CD4-positive, alpha-beta T cell treated with Interleukin-6 at 100 ng/mL for 8 hours (primary cell): ENCODE measurements around the gene TEAD4.

Experiments used
- DNase-seq: peaks from one replicate; pipeline ENCODE4 v3.0.0-alpha.2; 2020; ENCODE audit warnings: mixed read lengths, low spot score

Gene TEAD4

DNA sequence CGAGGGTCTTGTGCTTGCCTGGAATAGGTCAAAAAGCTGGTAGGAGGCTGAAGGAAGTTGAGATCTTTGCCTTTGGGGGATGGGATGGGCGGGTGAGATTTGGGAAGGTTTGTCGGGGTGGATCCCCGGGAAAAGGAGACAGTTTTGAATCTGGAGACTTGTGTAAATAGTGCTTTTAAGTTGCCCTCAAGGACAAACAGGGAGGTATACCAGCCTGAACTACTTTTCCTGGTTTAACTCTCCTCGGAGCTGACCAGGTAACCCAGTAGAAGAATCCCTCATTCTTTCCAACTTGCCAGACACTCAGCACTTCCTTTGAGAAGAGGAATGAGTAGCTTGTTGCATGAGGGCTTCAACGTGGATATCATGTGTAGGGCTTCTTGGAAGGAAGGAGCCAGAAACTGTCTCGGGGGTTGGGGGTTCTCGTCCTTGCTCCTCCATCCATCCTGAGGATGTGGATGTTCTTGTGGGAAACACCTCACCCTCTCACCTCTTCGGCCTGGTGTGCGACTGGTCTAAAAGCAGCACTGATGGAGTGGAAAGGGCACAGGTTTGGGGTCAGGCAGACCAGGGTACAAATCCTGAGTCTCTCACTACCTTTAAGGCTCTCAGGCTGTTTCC lies 1.9 kb downstream of the TEAD4 start:
- DNase-seq: no peak

DNA sequence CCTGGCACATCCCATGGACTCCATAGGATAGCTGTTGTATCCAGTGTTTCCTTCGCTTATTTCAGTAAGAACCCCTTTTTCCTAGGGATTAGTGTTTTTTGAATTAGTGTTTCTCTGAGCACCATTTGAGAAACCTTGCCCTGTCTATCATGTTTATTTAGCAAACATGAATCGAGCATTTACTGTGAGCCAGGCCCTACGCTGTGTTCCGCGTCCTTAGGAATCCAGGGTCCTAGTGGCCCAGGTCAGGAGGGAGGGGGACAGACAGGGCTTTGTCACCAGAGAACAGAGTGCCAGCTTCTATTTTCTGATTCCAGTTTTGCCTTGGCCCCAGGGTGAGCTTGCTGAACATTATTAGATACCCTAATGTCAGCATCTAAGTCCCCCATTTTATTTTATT lies 2.5 kb downstream of the TEAD4 start:
- no peak for DNase-seq

DNA sequence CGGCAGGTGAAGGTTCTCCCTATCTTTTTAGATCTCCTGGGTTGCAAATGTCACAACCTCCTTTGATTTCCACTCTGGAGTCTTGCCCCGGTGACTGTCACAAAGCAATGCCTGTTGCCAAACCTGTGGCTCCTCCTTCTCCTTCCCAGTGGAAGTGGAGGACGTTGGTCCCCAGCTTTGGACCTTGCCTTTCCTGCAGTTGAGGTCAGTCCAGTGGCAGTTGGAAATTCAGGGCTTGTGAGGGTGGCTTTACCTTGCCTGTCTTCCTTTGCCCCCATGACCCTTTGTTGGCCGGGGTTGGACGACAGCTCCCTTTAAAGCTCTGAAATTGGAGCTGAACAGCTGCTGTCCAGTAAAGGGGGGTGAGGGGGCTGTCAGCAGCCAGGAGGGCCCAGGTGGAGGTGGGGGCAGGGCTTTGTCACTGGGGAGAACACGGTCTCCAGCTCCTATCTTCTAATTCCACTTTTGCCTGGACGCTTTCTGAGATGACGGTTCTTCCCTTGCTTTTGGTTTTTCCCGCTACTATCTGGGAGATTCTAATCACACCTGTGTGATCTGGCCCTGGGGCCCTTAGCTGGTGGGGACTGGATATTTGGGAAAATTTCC lies 4.1 kb downstream of the TEAD4 start:
- no peak for DNase-seq

DNA sequence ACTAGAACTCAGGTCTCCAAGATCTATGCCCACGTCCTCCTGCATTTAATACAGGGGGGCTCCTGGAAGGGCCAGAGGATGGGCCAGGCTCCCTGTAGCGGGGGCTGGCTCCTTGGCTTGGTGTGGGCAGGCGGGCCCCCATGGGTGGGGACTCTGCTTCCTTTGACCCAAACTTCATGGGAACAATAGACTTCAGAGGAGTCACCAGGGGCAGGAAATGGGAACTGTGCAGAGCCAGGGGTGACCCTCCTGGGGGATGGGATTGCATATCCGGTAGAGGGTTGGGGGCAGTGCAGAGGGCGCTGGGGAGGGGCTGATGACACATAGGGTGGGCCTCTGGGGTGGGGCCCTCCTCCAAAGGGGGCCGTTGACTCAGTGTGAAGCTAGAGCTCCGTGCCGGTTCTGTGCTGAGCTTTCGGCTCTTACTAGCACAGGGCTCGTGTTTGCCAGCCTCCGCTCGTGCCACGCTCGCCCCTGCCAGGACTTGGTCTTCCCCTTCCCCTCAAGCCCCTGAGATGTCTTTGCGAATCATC lies 4.6 kb downstream of the TEAD4 start:
- no peak for DNase-seq

DNA sequence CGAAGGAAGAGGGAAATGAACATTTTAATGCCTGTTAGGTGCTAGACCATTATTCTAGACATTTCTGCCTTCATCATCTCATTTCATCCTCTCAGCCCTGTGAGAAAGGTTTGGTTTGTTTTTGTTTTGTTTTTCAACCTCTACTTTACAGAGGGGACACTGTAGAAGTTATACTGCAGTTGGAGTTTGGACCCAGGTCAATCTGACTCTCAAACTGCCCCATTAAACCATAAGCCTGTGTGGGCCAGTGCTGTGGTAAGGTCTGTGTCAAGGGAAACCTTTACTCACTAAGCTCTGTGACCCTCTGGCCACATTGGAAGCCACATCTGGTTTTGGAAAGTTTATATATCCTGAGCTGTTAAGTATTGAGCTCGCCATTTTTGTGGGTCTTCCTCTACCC lies 8.5 kb downstream of the TEAD4 start:
- no peak for DNase-seq

DNA sequence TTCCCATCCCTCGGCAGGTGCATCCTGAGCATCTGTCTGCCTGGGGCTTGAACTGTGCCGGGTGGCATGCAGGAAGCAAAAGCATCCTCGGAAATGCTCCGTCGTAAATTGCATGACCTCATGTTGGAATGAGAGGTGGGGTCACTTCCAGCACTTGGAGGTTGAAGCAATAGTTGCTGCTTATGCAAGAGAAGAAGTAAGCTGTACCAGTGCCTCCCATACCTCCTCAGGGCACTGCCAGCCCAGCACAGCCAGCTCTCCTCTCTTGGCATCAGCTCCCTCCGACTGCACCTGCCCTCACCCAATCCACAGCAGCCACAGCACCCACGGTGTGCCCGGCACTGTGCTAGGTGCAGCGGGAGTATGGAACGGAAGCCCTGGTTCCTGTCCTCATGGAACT lies 11.5 kb downstream of the TEAD4 start:
- no peak for DNase-seq

DNA sequence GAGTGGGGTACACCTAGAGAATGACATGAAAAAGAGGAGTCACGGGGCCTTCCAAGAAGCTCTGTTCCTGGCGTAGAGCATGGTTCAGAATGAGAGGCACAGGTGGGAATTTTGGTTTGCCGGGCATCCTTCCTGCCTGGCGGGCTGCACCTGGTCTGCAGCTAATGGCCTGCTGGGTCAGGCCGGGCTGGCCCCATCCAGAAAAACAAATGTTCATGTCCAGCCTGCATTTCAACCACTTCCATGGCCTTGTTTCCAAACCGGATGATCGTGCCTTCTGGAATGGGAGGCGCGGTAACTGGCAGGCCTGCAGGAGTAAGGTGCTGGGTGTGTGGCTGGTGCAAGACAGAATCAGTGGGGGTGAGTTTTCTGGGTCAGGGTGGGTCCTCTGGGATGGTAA lies 14.4 kb downstream of the TEAD4 start:
- DNase-seq: no peak

DNA sequence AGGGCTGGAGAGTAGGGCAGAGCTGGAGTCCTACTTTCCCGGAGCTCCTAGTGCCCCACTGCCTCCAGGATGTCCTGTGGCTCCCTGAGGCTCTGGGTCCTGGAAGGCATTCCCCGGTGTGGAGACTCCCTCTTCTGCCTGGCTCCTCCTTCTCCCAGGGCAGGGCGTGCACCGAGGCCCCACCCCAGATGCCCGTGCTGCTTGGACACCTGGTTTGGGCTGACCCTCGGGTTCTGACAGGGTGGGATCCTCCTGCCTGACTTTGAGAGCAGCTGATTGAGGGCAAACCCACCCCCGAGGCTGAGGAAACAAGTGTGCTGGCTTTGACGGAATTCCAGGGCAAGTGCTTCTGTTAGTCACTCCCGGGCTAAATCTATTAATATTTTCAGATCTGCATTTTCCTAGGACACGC lies 15.4 kb downstream of the TEAD4 start:
- no peak for DNase-seq

DNA sequence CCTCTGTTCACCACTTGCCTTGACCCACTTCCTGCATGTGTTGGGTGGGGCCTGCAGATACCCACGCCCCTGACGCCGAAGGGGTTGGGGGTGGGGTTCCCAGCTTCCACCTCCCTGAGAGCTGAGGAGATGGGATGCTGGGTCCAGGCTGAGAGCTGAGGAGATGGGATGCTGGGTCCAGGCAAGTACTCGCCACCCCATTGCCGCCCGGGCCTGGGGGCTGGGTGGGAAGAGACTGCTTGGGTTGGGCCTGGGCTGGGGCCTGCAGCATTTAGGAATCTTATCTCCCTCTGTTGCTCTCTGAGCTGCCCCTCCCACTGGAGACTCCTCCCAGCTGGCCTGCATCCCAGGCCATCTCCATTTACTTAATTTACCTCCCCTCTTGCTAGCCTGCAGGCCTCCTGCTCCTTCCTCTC lies 17.4 kb downstream of the TEAD4 start:
- DNase-seq: no peak

DNA sequence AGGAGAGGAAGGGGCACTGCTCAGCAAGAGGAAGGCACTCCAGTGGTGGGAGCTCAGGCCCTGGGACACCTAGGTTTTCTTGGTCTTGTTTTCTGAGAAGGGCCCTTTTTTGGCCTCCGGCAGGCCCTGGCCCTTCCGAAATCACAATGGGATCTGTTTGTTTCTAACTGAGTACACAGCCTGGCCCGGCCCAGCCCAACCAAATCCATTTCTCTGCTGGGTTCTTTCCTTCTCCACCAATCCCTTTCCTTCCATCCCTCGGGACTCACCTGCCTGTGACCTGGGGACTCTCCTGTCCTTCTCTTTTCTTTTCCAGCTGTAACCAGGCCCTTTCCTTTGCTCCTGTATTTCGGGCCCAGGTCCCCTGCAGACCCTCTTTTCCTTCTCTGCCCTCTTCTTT lies 18.6 kb downstream of the TEAD4 start:
- DNase-seq: no peak

DNA sequence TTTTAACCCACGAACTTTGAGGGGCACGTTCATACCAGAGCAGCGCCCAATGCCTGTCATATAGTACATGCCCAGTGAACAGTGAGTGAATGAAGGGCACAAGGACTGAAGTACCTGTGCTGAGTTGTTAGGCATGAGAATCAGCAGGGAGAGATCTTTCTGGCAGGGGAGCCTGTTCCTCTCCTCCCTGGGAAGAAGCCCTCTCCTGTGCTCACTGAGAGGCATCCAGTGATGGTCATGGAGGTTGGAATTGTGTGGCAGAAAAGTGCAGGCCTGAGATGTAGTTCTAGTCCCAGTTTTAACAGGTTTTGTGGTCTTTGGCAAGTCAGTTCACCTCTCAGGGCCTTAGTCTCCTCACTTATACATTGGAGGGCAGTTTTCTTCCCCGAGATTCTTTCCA lies 20.6 kb downstream of the TEAD4 start:
- no peak for DNase-seq

DNA sequence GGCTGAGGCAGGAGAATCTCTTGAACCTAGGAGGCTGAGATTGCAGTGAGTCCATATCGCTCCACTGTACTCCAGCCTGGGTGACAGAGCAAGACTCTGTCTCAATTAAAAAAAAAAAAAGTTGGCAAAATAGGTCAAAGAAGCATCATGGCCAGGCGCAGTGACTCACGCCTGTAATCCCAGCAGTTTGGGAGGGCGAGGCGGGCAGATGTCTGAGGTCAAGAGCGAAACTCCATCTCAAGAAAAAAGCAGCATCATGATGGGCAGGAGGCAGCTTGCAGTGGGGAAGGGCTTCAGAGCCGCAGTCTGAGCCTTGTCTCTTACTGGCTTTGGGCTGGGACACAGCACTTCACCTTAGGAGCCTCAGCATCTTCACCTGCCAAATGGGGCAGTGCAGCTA lies 21.4 kb downstream of the TEAD4 start:
- no peak for DNase-seq

DNA sequence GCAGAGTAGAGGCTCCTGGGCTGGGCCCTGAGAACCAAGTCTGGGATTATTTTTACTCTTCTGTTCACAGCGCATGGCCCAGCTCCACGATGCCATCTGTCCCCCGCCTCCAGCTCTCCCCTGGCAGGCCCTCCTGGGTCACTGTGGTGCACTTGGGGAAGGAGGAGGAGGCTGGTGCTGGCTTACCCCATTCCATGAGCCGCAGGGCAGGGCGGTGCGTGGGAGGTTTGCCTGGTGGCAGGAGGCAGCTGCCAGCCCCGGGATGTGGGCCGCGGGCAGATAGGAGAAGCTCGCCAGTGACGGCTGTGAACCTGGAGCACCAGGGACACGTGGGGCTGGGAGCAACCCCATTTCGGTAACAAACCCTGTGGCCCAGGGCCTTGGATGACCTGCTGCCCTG lies 23.2 kb downstream of the TEAD4 start:
- DNase-seq: no peak

DNA sequence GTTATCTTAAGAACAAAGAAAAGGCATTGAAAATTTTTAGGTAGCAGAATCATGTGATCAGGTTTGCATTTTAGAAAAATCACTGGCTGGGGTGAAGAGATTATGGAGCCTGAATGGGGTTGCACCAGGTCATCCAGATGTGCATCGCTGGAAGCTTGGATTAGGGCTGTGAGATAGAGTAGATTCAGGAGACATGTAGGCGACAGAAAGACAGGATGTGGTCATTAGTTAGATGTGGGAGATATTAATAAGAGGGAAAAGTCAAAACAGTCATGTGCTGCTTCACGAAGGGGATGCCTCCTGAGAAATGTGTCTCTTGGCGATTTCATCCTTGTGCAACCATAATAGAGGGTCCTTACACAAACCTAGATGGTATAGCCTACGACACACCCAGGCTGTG lies 25.1 kb downstream of the TEAD4 start:
- DNase-seq: no peak

DNA sequence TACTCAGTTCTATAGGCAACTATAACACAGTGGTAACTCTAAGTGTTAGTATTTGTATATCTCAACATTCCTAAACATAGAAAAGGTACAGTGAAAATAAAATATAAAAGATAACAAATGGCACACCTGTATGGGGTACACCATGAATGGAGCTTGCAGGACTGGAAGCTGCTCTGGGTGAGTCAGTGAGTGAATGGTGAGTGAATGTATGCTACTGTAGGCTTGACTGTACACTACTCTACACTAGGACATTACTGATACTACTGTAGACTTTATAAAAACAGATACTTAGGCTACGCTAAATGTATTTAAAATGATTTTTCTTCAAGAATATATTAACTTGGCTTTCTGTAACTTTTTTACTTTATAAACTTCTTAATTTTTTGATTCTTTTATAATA lies 25.5 kb downstream of the TEAD4 start:
- no peak for DNase-seq

DNA sequence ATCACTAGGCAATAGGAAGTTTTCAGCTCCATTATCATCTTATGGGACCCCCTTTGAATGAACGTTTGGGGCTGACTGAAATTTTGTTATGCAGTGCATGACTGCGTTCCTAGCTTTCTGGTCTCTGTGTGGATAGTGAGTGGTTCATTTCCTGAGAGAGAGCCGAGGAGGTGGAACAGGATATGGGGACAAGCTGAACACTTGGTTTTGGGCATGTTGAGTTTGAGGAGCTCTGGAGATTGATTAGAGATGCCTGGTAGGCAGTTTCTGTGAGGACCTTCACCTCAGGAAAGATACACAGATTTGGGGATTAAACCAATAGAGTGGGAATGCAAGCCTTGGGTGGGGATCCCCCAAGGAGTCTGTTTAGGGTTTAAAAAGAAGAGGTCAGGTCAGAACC lies 27.7 kb downstream of the TEAD4 start:
- no peak for DNase-seq

DNA sequence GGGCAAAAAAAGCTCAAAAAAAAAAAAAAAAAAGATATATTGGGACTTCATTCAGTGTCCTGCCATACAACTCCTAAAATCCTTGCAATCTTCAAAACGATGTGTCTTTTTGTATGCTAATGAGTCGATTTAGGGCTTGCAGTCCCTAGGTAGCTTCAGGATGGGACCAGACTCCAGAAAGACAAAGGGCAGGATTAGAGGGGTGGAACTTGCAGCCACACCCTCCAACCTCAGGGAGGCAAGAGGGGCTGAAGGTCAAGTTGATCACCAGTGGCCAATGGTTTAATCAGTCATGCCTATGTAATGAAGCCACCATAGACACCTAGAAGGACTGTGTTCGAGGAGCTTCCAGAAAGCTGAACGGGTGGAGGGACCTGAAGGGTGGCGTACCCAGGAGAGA lies 29.3 kb downstream of the TEAD4 start:
- DNase-seq: no peak

DNA sequence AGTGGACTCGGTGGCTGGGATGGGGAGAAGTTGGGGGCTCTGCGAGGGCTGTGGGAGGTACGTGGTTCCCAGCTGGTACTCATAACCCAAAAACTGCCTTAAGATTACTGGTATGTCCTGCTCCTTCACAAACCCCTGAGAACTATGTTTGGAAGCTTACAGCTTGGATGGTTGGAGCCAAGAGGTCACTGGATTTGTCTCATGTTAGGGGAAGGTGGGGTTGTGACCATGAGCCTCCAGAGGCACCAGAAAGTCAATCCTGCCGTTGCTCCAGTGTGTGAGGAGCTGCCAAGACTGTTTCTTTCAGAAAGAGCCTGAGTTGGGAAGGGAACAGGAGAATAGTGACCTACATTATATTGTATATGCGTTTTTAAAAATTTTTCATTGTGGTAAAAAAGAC lies 33.5 kb downstream of the TEAD4 start:
- no peak for DNase-seq

DNA sequence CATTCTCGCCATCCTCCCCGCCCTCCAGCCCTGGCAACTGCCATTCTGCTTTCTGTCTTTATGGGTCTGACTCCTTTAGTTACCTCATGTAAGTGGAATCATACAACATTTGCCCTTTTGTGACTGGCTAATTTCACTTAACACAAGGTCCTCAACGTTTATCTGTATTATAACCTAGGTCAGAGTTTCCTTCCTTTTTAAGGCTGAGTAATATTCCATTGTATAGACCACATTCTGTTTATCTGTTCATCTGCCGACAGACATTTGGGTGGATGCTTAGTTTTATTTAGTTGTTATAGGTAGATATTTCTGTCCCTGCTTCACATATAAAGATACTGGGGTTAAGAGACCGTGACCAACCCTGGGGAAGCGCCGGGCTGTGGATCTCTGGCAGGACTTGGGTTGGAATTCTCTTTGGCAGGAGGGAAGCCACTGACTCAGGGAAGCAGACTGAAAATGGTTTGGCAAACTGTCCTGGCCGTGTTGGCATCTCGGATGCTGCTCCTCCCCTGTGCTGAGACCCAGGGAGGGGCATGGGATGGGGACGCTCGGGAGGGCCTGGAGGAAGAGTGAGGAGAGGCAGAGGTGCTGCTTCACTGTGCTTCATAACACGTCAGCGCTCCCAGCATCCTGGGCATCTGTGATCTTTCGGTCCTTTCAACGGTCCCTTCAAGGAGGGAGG lies 38.9 kb downstream of the TEAD4 start:
- no peak for DNase-seq

DNA sequence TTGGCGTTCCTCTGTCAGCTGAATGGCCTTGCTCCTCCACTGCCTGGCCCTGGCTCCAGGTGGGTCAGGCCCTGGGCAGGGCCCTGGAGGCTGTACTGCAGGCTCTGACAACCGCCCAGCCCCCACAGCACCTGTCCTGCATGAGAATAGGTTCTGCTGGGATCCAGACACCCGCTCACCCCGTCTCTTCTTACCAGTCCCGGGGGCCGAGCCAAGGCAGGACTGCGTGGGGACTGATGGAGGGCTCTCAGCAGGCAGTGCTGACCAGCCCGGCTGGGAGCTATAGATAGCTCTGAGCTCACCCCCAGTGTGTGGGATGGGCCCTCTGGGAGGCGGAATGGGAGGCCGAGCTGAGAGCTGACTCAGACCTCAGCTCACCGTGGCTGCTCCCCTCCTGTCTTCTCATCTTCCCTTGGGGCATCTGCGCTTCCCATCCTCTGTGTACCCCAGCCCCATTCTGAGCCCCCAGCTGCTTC lies 39.6 kb downstream of the TEAD4 start:
- no peak for DNase-seq

DNA sequence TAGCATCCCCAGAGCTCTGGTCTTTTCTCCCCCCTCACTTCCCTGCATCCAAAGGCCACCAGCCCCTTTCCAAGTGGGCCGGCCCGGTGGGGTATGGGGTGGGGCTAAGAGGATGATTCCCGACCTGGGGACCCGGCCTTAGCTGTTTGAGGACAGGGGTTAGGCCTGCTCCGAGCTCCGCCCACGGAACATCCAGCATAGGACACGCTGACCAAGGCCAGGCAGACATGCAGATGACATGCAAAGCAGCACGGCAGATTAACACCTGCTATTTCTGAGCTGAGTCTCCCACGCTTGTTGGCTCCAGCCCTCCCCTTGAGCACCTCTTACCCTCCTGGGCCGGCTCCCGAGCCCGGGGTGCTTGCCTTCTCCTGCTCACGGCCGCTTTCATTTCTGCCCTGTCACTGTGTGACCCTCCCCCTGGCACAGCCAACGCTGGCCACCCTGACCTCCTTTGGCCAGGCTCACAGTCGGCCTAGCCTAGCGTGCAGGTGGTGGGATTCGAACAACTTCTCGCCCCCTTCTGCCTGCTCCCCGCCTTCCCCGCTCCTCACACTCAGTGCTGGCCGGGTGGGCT lies 40.2 kb downstream of the TEAD4 start:
- DNase-seq: no peak

DNA sequence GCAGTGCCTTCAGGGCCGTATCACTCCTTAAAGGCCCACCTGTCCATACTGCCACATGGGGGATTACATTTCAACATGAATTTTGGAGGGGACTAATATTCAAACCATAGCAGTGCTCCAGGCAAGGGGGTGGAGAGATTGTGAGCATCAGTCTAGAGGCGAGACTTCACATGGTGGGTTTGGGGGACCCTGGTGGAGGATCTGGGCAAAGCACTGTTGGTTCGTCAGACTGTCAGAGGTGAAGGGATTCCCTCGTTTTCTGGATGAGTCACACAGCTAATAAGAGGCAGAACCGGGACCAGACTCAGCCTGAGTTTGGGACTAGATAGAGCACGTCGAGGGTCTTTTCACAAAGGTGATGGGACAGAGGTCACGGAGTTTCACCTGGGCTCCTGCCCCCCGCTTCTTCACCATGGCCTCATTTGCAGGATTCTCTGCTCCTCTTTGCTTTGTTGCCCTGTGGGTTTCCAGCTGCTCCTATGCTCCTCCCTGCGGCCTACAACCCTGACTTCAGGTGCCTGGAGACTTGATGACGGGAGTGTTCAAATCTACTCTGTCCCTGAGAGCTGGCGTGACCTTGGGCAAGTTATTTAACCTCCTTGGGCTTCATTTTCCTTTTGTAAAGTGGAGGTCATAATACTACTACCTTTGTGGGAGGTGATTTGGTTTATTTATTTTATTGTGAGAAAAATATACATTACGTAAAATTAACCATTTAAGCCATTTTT lies 41.5 kb downstream of the TEAD4 start:
- no peak for DNase-seq
